Stimulated activated CD8-positive, alpha-beta memory T cell treated with anti-CD3 and anti-CD28 coated beads, Interleukin-12 subunit alpha, Interleukin-12 subunit beta, amount 100 ng/mL, for 1 hour (primary cell): ENCODE measurements around the gene TRIM8.

Experiments
- DNase-seq: peaks from one replicate; pipeline ENCODE4 v3.0.0-alpha.2; 2020; ENCODE audit warnings: low read depth

Gene TRIM8

GRCh38 chr10:102644066-102644645, at the start of gene TRIM8:
Gene TRIM8 (plus strand): TSS chr10:102644479. CDS start chr10:102644618, 139 bp downstream.
- DNase-seq = peak; percentile 42

GRCh38 chr10:102595293-102595692, 49.0 kb upstream of the TRIM8 start:
- DNase-seq = no peak

GRCh38 chr10:102595897-102596296, 48.4 kb upstream of the TRIM8 start:
- DNase-seq = no peak

- no peak for DNase-seq
Measured at GRCh38 chr10:102596506-102596971, 47.7 kb upstream of the TRIM8 start.

- DNase-seq = no peak
Measured at GRCh38 chr10:102597131-102597991, 46.9 kb upstream of the TRIM8 start.

GRCh38 chr10:102598243-102598642, 46.0 kb upstream of the TRIM8 start:
- DNase-seq = no peak

- no peak for DNase-seq
Measured at GRCh38 chr10:102599565-102600327, 44.5 kb upstream of the TRIM8 start.

- no peak for DNase-seq
Measured at GRCh38 chr10:102600816-102601215, 43.5 kb upstream of the TRIM8 start.

GRCh38 chr10:102601639-102602038, 42.6 kb upstream of the TRIM8 start:
- no peak for DNase-seq

- no peak for DNase-seq
Measured at GRCh38 chr10:102602272-102603045, 41.8 kb upstream of the TRIM8 start.

GRCh38 chr10:102603946-102604345, 40.3 kb upstream of the TRIM8 start:
- DNase-seq = no peak

GRCh38 chr10:102604439-102604841, 39.8 kb upstream of the TRIM8 start:
- DNase-seq = no peak

GRCh38 chr10:102605712-102606111, 38.6 kb upstream of the TRIM8 start:
- DNase-seq = no peak

- no peak for DNase-seq
Measured at GRCh38 chr10:102608487-102608886, 35.8 kb upstream of the TRIM8 start.

- DNase-seq = no peak
Measured at GRCh38 chr10:102610441-102610887, 33.8 kb upstream of the TRIM8 start.

GRCh38 chr10:102611514-102612087, 32.7 kb upstream of the TRIM8 start:
- no peak for DNase-seq

- peak; percentile 45 for DNase-seq
Measured at GRCh38 chr10:102612964-102613275, 31.4 kb upstream of the TRIM8 start.

- no peak for DNase-seq
Measured at GRCh38 chr10:102613286-102613685, 31.0 kb upstream of the TRIM8 start.

- no peak for DNase-seq
Measured at GRCh38 chr10:102613785-102614184, 30.5 kb upstream of the TRIM8 start.

GRCh38 chr10:102614888-102615287, 29.4 kb upstream of the TRIM8 start:
- no peak for DNase-seq

GRCh38 chr10:102615361-102615760, 28.9 kb upstream of the TRIM8 start:
- no peak for DNase-seq
